Measurements from ENCODE around the gene HJURP. TPM values are rescaled to one million over a fixed set of nuclear protein-coding genes. Genes with fewer than 3 reads are reported as not detected.

The HJURP gene
- total RNA-seq, 1 experiment from 2014 or later: 49.7 TPM

DNA sequence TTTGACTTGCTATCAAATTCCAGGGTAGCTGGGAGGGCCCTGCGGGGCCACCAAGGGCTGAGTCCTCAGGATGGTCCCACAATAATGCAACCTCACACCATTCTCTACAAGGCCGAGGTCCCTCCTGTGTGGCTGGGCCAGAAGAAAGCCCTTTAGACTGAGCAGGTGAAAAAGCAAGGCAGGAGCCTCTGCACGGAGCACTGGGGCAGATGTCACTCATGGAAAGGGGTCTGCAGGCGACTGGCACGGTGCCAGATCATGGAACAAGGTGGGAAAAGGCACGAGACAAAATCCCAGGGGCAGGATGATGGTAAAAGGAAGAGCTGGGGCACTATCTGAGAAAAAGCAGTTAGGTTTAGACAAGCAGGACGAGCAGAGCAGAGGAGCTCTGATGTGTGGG lies 16.1 kb downstream of the HJURP start:
- Histone ChIP-seq H4K5ac (ENCODE audit: insufficient read length, low read depth, low read length) (no peak overlapping the region), H4K20me1 (ENCODE audit: control insufficient read depth, insufficient read depth, insufficient read length) (peaks cover 4% of the 10 kb centered on the region), H3K27me3 (ENCODE audit: insufficient read depth, low read length) (no peaks in the 10 kb centered on the region), H2AK5ac (ENCODE audit: insufficient read length, low read length) (no peak overlapping the region), H3K14ac (ENCODE audit: insufficient read depth, low read length) (no peak overlapping the region), H3K9me3 (ENCODE audit: control insufficient read depth, low read depth, low read length) (no peaks in the 10 kb centered on the region), H2BK5ac (ENCODE audit: insufficient read length, low read length) (no peak overlapping the region), H3K79me2 (ENCODE audit: insufficient read depth, low read length) (peaks cover 22% of the 10 kb centered on the region; the same call in 1 of the 2 replicates), H3K56ac (ENCODE audit: insufficient read length, low read depth, low read length) (no peak overlapping the region), H3K9ac (ENCODE audit: extremely low read depth, insufficient read length, low read length) (no peak overlapping the region), H2BK20ac (ENCODE audit: low read depth, low read length, poor library complexity, severe bottlenecking) (no peak overlapping the region), H4K91ac (ENCODE audit: insufficient read length, low read depth, low read length) (no peak overlapping the region), H3K4me2 (ENCODE audit: insufficient read depth, insufficient read length, low read length) (no peak overlapping the region), H4K8ac (replicated peaks; ENCODE audit: insufficient read length, low read depth, low read length) (no peak overlapping the region), H2BK120ac (ENCODE audit: low read depth, low read length, poor library complexity, severe bottlenecking) (no peak overlapping the region), H3T11ph (ENCODE audit: low read length) (no peak overlapping the region), H3K4me1 (ENCODE audit: insufficient read depth, low read length) (no peaks in the 10 kb centered on the region), H2BK15ac (ENCODE audit: low read depth, low read length) (no peak overlapping the region), H3K27ac (ENCODE audit: insufficient read length, low read depth, low read length) (no peak overlapping the region), H3K23ac (ENCODE audit: insufficient read length, low read depth, low read length) (no peak overlapping the region), H3K79me1 (ENCODE audit: insufficient read depth, low read depth, low read length, poor library complexity, severe bottlenecking) (peaks cover 13% of the 10 kb centered on the region), H2AFZ (ENCODE audit: low read length) (no peak overlapping the region), H3K23me2 (ENCODE audit: insufficient read length, low read depth, low read length, poor library complexity, severe bottlenecking) (no peaks in the 10 kb centered on the region), H2BK12ac (ENCODE audit: insufficient read length, low read depth, low read length) (no peak overlapping the region), H3K4ac (ENCODE audit: low read depth, low read length) (no peak overlapping the region), H3K18ac (ENCODE audit: insufficient read length, low read depth, low read length) (no peak overlapping the region)
- DNase-seq: no peak
- peaks cover 21% of the 10 kb centered on the region in 2 experiments for H3K4me1 Mint-ChIP-seq
- no peaks in the 10 kb centered on the region for H3K9me3 Mint-ChIP-seq
- H3K4me3 Mint-ChIP-seq: no peak overlapping the region; a peak in 1 of 5 replicates
- no peaks in the 10 kb centered on the region for H3K27me3 Mint-ChIP-seq (ENCODE audit: low read depth)
- peak overlapping the region; percentile 10 to 49 (median 19); a peak in 3 of 7 replicates for H3K27ac Mint-ChIP-seq
- TF ChIP-seq CTCF (conservative IDR thresholded peaks at IDR 0.05): no peak
- H3K36me3 Mint-ChIP-seq (ENCODE audit: insufficient read depth in 1 of 3, low read depth in 3 of 3): peaks cover 74 to 93% (median 90%) of the 10 kb centered on the region in 3 experiments
- WGBS (ENCODE audit: extremely low coverage, insufficient read length, low lambda C conversion rate): no CpG with 5 or more reads among the region's 7 CpGs

All from H9 (cell line).